ENCODE data around the gene IL25. TPM values are rescaled to one million over a fixed set of nuclear protein-coding genes. Genes with fewer than 3 reads are reported as not detected.

Gene IL25
- total RNA-seq, 1 donor from 2014 or later: not detected

- Mint-ChIP-seq H3K4me3 (no peak overlapping the region), H3K36me3 (ENCODE audit: low read depth) (no peaks in the 10 kb centered on the region), H3K4me1 (ENCODE audit: low read depth) (peaks cover 1% of the 10 kb centered on the region), H3K27me3 (ENCODE audit: insufficient read depth) (peaks cover 13% of the 10 kb centered on the region), H3K9me3 (no peaks in the 10 kb centered on the region), H3K27ac (no peak overlapping the region)
- intact Hi-C loops (cut with micrococcal nuclease): no loop called here
- DNase-seq (ENCODE audit: low spot score): no peak
Observed at GRCh38 chr14:23358042-23358441, 14.6 kb upstream of the IL25 start.

- no peaks in the 10 kb centered on the region for H3K9me3 Mint-ChIP-seq
- no peaks in the 10 kb centered on the region for H3K36me3 Mint-ChIP-seq (ENCODE audit: low read depth)
- H3K27me3 Mint-ChIP-seq (ENCODE audit: insufficient read depth): peaks cover 11% of the 10 kb centered on the region
Observed at GRCh38 chr14:23358553-23359166, 13.9 kb upstream of the IL25 start.

GRCh38 chr14:23359167-23359626 is 13.4 kb upstream of the IL25 start:
- Mint-ChIP-seq H3K4me1 (ENCODE audit: low read depth) (no peaks in the 10 kb centered on the region), H3K9me3 (no peaks in the 10 kb centered on the region), H3K4me3 (no peak overlapping the region), H3K27ac (no peak overlapping the region), H3K36me3 (ENCODE audit: low read depth) (no peaks in the 10 kb centered on the region), H3K27me3 (ENCODE audit: insufficient read depth) (peaks cover 9% of the 10 kb centered on the region)
- DNase-seq (ENCODE audit: low spot score): no peak
- intact Hi-C loops (cut with micrococcal nuclease): no loop called here

More at GRCh38 chr14:23358553-23359166, 13.9 kb upstream of the IL25 start:
- intact Hi-C loops (cut with micrococcal nuclease): no loop called here
- DNase-seq (ENCODE audit: low spot score): no peak
- Mint-ChIP-seq H3K4me1 (ENCODE audit: low read depth) (no peaks in the 10 kb centered on the region), H3K4me3 (no peak overlapping the region), H3K27ac (no peak overlapping the region)

DNA sequence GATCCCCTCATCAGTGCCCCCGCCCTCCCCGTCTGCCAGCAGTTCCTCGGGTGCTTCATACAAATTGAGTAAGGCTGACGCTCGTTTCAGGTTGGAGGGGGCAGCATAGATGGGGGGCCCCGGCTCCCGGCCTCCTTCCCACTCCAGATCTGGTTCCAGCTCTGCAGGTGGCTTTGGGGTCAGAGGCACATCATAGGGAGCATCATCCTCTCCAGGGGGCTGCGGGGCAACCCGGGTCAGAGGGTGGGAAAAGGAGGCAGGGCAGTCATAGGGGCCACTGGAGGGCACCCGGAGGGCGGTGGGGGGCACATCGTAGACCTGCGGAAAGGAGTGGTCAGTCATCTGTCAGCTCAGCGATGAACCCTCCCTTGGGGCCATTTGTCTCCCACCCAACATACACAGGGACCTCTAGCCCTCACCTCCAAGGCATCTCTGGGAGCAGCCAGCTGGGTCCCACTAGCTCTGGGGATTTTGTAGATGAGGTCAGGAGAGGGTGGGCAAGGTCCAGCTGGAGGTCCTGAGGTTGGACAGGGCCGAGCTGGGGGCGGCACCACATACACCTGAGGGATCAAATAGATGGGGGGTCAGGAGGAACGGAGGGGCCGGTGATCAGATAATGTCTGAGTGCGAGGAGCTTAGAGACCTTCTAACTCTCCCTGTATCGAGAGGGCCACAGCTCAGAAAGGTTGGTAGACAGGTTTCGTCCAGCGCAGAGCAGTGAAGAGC is 12.7 kb upstream of the IL25 start:
- Mint-ChIP-seq H3K4me3 (no peak overlapping the region), H3K4me1 (ENCODE audit: low read depth) (no peaks in the 10 kb centered on the region), H3K36me3 (ENCODE audit: low read depth) (no peaks in the 10 kb centered on the region), H3K9me3 (no peaks in the 10 kb centered on the region), H3K27me3 (ENCODE audit: insufficient read depth) (peaks cover 14% of the 10 kb centered on the region), H3K27ac (no peak overlapping the region)
- no peak for DNase-seq (ENCODE audit: low spot score)
- intact Hi-C loops (cut with micrococcal nuclease): no loop called here

- DNase-seq (ENCODE audit: low spot score): no peak
- no peak overlapping the region for H3K4me3 Mint-ChIP-seq
Observed at GRCh38 chr14:23360496-23360895, 12.1 kb upstream of the IL25 start.

GRCh38 chr14:23361320-23361719 is 11.3 kb upstream of the IL25 start:
- Mint-ChIP-seq H3K4me3 (no peak overlapping the region), H3K36me3 (ENCODE audit: low read depth) (no peaks in the 10 kb centered on the region), H3K4me1 (ENCODE audit: low read depth) (no peaks in the 10 kb centered on the region), H3K27ac (no peak overlapping the region), H3K27me3 (ENCODE audit: insufficient read depth) (peaks cover 15% of the 10 kb centered on the region), H3K9me3 (no peaks in the 10 kb centered on the region)
- intact Hi-C loops (cut with micrococcal nuclease): no loop called here
- DNase-seq (ENCODE audit: low spot score): no peak

More at GRCh38 chr14:23360496-23360895, 12.1 kb upstream of the IL25 start:
- intact Hi-C loops (cut with micrococcal nuclease): no loop called here
- Mint-ChIP-seq H3K36me3 (ENCODE audit: low read depth) (no peaks in the 10 kb centered on the region), H3K27ac (no peak overlapping the region), H3K4me1 (ENCODE audit: low read depth) (no peaks in the 10 kb centered on the region), H3K9me3 (no peaks in the 10 kb centered on the region), H3K27me3 (ENCODE audit: insufficient read depth) (peaks cover 15% of the 10 kb centered on the region)

GRCh38 chr14:23361763-23362162 is 10.8 kb upstream of the IL25 start:
- H3K27ac Mint-ChIP-seq: no peak overlapping the region
- no peaks in the 10 kb centered on the region for H3K9me3 Mint-ChIP-seq
- H3K27me3 Mint-ChIP-seq (ENCODE audit: insufficient read depth): peaks cover 19% of the 10 kb centered on the region
- H3K36me3 Mint-ChIP-seq (ENCODE audit: low read depth): no peaks in the 10 kb centered on the region
- no peak for DNase-seq (ENCODE audit: low spot score)
- H3K4me3 Mint-ChIP-seq: no peak overlapping the region
- no peaks in the 10 kb centered on the region for H3K4me1 Mint-ChIP-seq (ENCODE audit: low read depth)
- intact Hi-C loops (cut with micrococcal nuclease): no loop called here

GRCh38 chr14:23362200-23362599 is 10.4 kb upstream of the IL25 start:
- no peak for DNase-seq (ENCODE audit: low spot score)
- Mint-ChIP-seq H3K27me3 (ENCODE audit: insufficient read depth) (peaks cover 23% of the 10 kb centered on the region), H3K4me1 (ENCODE audit: low read depth) (no peaks in the 10 kb centered on the region), H3K36me3 (ENCODE audit: low read depth) (no peaks in the 10 kb centered on the region), H3K9me3 (no peaks in the 10 kb centered on the region), H3K4me3 (no peak overlapping the region), H3K27ac (no peak overlapping the region)
- intact Hi-C loops (cut with micrococcal nuclease): no loop called here

- H3K4me3 Mint-ChIP-seq: no peak overlapping the region
- H3K4me1 Mint-ChIP-seq (ENCODE audit: low read depth): no peaks in the 10 kb centered on the region
- peaks cover 31% of the 10 kb centered on the region for H3K27me3 Mint-ChIP-seq (ENCODE audit: insufficient read depth)
- no peaks in the 10 kb centered on the region for H3K36me3 Mint-ChIP-seq (ENCODE audit: low read depth)
- no peak overlapping the region for H3K27ac Mint-ChIP-seq
- no peaks in the 10 kb centered on the region for H3K9me3 Mint-ChIP-seq
- DNase-seq (ENCODE audit: low spot score): no peak
- intact Hi-C loops (cut with micrococcal nuclease): no loop called here
Observed at GRCh38 chr14:23364164-23365035, 8.2 kb upstream of the IL25 start.

- Mint-ChIP-seq H3K4me3 (no peak within 1 kb of the TSS), H3K27me3 (ENCODE audit: insufficient read depth) (peaks cover 31% of the 10 kb centered on the region), H3K9me3 (no peaks in the 10 kb centered on the region), H3K36me3 (ENCODE audit: low read depth) (no peaks in the 10 kb centered on the region), H3K4me1 (ENCODE audit: low read depth) (no peaks in the 10 kb centered on the region), H3K27ac (no peak within 1 kb of the TSS)
- DNase-seq (ENCODE audit: low spot score): no peak
- intact Hi-C loops (cut with micrococcal nuclease): no loop called here
Observed at GRCh38 chr14:23365036-23365731, 7.4 kb upstream of the IL25 start, which contains the start of gene EFS. Gene EFS, minus strand, starts transcription at chr14:23365172. Its CDS starts 147 bp downstream, at chr14:23365025.

DNA sequence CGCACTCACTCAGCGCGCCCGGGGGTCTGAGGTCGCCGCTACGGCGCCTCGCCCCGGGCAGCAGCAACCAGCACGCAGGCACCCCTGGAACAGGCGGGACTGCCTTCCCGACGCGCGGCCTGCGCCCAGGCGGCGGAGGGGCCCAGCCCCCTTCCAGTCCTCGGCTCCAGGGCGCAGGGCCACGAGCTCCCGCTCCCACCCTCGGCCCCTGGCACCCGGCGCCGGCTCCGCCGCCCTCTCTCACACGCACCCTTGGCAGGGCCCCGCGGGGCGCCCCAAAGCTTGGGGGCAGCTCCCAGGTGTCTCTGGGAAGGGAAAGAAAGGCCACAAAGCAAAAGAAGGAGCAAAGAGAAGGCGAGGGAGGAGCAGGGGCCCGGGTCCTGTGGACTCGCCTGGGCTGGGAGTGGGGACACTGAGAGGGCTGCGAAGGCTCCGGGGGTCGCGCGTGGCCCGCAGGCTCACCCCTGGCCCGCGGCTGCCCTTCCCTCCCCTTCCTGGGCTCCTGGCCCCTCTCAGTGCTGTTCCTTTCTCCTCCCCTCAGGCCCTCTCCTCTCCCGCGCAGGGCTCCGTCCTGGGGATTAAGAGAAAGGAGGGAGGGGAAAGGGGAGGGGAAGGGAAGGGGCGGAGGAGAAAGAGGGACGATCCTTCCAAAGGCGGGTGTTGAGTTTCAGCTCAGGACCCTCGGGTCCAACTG is 6.7 kb upstream of the IL25 start:
- no peak for DNase-seq (ENCODE audit: low spot score)
- Mint-ChIP-seq H3K9me3 (no peaks in the 10 kb centered on the region), H3K27me3 (ENCODE audit: insufficient read depth) (peaks cover 31% of the 10 kb centered on the region), H3K4me1 (ENCODE audit: low read depth) (no peaks in the 10 kb centered on the region), H3K4me3 (no peak overlapping the region), H3K27ac (no peak overlapping the region), H3K36me3 (ENCODE audit: low read depth) (no peaks in the 10 kb centered on the region)
- intact Hi-C loops (cut with micrococcal nuclease): no loop called here

GRCh38 chr14:23366426-23366921 is 6.1 kb upstream of the IL25 start:
- H3K36me3 Mint-ChIP-seq (ENCODE audit: low read depth): no peaks in the 10 kb centered on the region
- no peaks in the 10 kb centered on the region for H3K4me1 Mint-ChIP-seq (ENCODE audit: low read depth)
- intact Hi-C loops (cut with micrococcal nuclease): no loop called here
- DNase-seq (ENCODE audit: low spot score): no peak
- H3K27ac Mint-ChIP-seq: no peak overlapping the region
- no peaks in the 10 kb centered on the region for H3K9me3 Mint-ChIP-seq
- no peak overlapping the region for H3K4me3 Mint-ChIP-seq
- peaks cover 31% of the 10 kb centered on the region for H3K27me3 Mint-ChIP-seq (ENCODE audit: insufficient read depth)
